ENCODE measurements around the gene KMT2E.
"Not testable (repeated sequence)": the region's sequence is repeated elsewhere in the genome, so short reads cannot be mapped to it uniquely, and the experiment has no call there.

The KMT2E gene

GRCh38 chr7:104983578-104984539 is 30.1 kb upstream of the KMT2E start:
- TF ChIP-seq CTCF (IDR thresholded peaks at IDR 0.05; ENCODE audit: low read depth, low read length), result peak; percentile 58

GRCh38 chr7:104984585-104985258 is 29.3 kb upstream of the KMT2E start:
- no peak for TF ChIP-seq CTCF (IDR thresholded peaks at IDR 0.05; ENCODE audit: low read depth, low read length)
- no peak for DNase-seq (ENCODE audit: extremely low read depth, low read depth)

More at GRCh38 chr7:104983578-104984539, 30.1 kb upstream of the KMT2E start:
- DNase-seq (ENCODE audit: extremely low read depth, low read depth), result no peak

GRCh38 chr7:104985259-104985617 is 28.8 kb upstream of the KMT2E start:
- no peak for DNase-seq (ENCODE audit: extremely low read depth, low read depth)
- TF ChIP-seq CTCF (IDR thresholded peaks at IDR 0.05; ENCODE audit: low read depth, low read length), result no peak

- no peak for DNase-seq (ENCODE audit: extremely low read depth, low read depth)
- no peak for TF ChIP-seq CTCF (IDR thresholded peaks at IDR 0.05; ENCODE audit: low read depth, low read length)
These were observed 27.3 kb upstream of the KMT2E start for GRCh38 chr7:104986628-104987259.

- not testable (repeated sequence) for DNase-seq (ENCODE audit: extremely low read depth, low read depth)
These were observed 26.6 kb upstream of the KMT2E start for GRCh38 chr7:104987403-104987802.

GRCh38 chr7:104990983-104991382 is 23.0 kb upstream of the KMT2E start:
- TF ChIP-seq CTCF (IDR thresholded peaks at IDR 0.05; ENCODE audit: low read depth, low read length), result no peak
- DNase-seq (ENCODE audit: extremely low read depth, low read depth), result no peak

GRCh38 chr7:104992306-104992705 is 21.7 kb upstream of the KMT2E start:
- no peak for DNase-seq (ENCODE audit: extremely low read depth, low read depth)

More at GRCh38 chr7:104992306-104992705, 21.7 kb upstream of the KMT2E start:
- TF ChIP-seq CTCF (IDR thresholded peaks at IDR 0.05; ENCODE audit: low read depth, low read length), result no peak
